ENCODE measurements around the gene LTK.

The LTK gene

DNA sequence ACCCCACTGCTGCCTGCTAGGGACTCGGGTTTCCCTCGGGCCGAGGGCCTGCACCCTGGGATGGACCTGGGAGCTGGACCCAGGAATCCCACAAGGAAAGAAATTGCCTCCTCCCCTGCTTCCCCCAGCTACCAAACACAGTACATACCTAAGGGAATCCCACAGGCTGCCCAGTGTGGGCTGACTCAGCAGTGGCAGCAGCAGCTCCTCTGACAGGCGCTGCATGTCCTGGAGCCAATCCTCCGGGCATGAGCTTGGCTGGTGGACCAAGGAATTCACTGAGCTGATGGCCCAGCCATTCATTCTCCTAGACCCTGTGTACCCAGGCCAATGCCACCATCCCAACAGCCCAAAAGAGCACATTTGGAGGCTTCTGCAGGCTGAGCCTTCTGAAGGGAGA lies 9.5 kb upstream of the LTK start:
- no peak for DNase-seq

GRCh38 chr15:41521614-41522013 lies 8.0 kb upstream of the LTK start:
- DNase-seq: no peak

GRCh38 chr15:41520636-41521035 lies 7.0 kb upstream of the LTK start:
- no peak for DNase-seq

DNA sequence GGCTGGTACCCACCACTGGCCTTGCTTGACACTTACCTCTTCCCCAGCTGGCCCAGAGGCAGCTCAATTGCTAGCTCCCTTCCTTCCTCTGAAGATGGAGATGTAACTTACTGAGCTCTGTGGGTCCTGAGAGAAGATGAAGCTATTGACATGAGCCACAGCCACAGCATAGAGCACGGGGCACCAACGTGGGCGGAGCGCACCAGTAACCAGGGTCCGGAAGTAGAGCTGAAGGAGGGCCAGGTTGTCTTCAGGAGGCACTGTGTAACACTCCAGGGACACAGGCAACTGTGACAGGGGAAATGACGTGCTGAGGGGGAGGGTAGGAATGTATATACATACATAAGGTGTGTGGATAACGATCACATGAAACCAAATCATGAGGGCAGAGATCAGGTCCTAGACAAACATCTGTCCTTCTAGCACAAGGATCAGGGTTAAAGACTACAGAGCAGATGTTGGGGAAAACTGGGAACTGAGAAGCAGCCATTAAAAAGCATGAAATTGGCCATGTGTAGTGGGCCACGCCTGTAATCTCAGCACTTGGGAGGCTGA lies 4.3 kb upstream of the LTK start:
- no peak for DNase-seq

DNA sequence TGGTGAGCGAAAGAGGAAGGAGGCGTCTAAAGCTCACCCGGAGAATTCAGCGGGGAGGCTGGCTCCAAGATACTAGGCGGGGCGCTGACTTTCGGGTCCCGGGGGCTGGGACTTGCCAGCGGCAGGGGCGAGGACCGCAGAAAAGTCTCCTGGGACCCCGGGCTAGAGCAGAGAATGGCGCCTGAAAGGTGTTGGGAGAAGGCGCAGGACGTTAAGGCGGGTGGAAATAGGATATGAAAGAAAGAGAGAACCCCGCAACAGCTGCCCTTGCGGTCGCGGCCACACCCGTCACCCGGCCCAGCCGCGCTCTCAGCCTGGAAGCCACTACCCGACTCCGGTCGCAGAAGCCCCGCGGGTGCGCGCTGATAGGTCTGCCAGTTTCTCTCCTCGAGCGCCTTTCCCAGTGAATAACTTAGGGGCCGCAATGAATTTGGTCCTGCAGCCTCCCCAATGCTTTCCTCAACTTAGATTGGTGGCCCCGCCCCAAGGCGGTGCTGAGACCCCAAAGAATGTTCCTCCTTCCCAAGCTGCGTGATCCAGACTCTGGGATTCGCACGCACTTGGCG lies 604 bp downstream of the LTK start:
- DNase-seq: peak; percentile 39

GRCh38 chr15:41512512-41512939 lies 1.1 kb downstream of the LTK start:
- DNase-seq: no peak

DNA sequence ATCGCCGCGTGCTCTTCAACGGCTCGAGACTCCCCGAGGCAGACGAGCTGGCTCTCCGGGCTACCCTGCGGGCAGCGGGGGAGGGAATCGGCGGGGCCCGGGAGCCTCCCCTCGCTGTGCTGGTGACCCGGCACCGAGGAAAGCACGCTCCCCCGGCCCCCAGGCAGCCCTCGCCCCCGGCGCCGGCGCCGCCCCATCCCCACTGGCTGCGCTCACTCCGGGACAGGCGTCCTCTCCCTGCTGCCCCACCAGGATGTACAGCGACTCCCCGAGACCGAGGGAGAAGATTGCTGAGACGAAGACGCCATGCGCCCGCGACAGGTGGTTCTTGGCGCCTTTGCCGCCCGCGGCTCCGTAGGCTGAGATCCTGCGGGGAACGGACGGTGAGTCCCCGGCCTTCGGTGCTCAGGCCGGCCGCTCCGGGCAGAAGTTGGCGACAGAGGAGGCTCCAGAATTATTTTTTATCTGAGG lies 1.7 kb downstream of the LTK start:
- DNase-seq: peak; percentile 21

- DNase-seq: no peak
Observed at GRCh38 chr15:41511331-41511898, 2.2 kb downstream of the LTK start.

DNA sequence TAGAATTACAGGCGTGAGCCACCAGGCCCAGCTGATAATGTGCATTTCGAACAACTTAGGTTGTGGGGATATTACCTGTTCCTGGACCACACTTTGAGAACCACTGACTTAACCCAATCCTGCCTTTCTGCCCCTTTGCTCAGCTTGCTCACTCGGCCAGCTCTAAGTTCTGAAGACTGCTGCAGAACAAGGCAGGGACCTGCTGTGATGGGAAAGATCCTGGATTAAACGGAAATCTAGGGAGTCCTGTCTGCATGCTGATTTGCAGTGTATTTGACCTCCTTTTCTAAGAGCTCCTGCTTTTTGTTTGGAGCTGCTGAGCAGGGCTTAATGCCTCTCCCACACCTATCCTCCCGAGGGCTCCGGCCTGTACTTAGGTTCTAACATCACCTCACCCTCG lies 2.9 kb downstream of the LTK start:
- DNase-seq: no peak

DNA sequence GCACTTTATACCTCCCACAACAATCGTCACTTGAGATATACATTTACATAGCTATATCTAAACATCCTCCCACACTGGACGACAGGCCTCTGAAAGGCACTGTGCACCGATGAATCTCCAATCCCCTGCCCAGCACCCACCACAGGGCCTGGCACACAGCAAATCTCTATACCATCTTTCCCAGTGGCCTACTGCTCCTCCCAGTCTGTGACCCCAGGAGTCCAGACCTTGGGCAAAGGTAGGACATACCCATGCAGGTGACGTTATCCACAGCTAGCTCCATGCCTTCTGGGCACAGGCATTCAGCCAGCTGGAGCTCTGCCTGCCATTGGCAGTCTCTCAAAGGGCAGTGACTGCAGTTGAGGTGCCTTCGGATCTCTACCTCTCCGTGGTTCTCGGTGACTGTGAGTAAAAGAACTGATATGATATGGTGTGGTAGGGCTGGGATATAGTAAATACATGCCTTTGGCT lies 5.8 kb downstream of the LTK start:
- DNase-seq: no peak

- DNase-seq: no peak
Observed at GRCh38 chr15:41506796-41507341, 6.8 kb downstream of the LTK start.

DNA sequence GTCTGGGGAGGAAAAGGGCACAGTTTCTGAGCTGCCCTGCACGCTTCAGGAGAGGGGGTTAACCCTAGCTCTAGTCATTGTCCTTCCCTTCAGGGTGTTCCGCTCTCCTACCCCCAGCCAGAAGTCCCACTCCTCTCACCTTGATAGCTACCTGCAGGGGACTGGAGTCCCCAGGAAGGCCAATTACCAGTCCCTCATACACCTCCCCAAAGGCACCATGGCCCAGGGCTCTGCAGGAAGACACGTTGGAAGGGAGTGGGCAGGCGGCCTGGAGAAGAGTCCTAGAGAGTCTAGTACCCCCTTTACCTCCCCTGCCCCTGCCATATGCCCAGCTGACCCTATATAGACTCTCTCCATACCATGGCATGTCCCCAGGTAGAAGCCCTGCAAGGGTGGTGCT lies 7.9 kb downstream of the LTK start:
- DNase-seq: no peak

DNA sequence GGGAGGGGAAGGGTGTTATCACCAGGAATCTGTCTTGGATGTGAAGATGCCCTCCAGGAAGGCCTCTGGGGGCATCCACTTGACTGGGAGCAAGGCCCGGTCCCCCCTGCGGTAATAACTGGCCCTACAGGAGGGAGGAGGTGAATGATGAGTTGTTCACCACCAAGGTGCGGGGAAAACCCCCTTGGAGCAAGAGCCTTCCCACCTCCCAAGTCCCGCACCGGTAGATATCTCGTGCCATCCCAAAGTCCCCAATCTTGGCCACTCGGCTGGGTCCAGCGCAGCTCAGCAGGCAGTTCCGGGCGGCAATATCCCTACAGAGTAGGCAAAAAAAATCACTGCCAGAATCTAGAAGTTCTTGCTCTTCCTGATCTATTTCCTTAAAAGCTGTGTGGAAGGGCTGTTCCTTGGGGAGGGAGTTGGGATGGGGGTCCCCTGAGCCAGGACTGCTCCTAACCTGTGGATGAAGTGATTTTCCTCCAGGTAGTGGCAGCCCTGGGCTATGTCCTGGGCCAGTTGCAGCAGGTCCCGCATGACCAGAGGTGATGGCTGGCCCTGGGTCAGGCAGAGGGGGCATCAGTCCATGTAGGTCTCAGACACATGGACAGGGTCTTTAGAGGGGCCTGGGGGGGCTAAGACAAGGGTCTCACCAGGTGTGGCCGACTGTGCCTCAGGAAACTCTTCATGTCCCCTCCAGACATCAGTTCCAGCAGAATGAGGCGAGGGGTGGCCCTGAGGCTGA lies 8.7 kb downstream of the LTK start:
- no peak for DNase-seq

GRCh38 chr15:41503669-41504010 lies 10.0 kb downstream of the LTK start:
- DNase-seq: no peak

DNA sequence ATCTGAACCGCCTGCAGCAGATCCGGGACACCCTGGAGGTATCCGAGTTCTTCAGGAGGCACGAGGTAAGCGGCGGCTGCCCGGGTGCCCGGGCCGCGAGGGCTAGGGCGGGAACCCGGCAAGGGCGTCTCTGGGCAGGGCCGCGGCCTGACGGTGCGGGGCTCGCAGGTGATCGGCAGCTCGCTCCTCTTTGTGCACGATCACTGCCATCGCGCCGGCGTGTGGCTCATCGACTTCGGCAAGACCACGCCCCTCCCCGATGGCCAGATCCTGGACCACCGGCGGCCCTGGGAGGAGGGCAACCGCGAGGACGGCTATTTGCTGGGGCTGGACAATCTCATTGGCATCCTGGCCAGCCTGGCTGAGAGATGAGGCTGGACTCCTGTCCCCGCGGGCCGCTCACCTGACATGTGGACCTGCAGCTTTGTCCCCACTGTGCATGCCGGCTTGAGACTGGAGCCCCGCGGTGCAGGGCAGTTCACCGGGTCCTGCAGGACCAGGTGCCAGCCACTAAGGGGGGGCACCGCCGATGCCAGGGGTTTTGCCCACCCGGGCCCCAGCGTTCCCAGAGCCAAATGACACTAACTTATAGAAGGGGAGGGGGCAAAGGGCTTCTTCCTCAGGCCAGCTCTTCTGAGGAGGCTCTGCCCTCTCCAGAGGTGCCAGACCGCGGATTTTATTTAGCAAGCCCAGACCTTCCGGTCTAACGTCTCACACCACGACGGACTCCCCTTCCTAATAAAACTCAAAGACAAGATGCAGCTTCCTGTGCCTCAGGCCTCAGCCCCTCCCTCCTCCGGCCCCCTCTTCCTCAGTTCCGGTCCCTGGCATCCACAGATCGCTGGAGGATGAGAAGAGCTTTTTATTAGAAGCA lies 10.6 kb downstream of the LTK start:
- DNase-seq: no peak

GRCh38 chr15:41501931-41502794 lies 11.5 kb downstream of the LTK start:
- peak; percentile 42 for DNase-seq

GRCh38 chr15:41501191-41501917 lies 12.3 kb downstream of the LTK start:
- no peak for DNase-seq

DNA sequence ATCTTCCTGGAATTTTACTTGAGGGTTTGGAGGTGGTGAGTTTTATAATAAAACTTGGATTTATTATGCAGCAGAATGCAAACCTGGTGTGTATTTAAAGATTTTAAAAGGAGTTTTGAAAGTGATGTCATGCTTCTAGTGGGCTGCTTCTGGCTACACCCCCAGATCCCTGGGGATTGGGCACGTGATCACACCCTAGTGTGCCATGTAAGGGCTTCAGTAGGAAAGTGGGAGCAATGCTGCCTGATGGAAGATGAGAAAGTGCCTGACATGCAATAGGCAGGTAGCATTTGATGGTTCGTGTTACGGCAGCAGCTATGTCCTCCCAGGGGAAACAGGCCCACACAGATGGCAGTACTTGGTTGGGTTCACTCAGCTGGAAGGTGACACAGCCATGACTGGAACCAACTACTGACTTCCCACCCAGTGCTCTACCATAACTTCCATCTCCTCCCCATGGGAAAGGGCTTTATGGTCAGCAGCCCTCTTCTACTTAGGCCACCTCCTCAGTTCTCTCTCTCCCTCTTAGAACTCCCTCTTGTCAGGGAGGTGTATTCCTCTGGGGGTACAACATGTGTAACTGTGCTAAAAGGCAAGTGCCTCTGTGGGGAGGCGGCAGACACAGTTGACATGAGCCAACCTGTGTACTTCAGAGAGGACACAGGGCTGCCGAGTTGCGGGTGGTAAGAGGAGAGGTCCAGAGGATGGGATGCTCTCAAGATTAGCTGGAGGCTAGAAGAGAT lies 14.3 kb downstream of the LTK start:
- DNase-seq: no peak

DNA sequence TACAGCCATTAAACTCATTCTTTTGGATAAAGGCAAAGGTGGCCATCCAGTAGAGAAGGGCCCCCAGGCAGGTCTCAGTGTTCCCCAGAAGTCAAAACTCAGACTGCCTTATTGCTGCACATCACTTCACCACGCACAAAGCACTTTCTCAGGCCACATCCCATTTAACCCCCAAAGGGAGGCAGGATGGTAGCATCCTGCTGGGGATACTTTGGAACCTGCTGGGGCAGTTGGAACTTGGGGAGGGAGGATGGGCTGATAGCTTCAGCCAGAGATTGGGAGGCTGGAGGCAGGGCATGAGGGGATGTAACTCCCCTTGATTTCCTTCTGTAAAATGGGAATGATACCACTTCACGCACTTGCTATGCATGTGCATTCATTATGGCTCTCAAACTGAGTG lies 15.0 kb downstream of the LTK start:
- no peak for DNase-seq

Measured in CD4-positive, alpha-beta T cell treated with Interleukin-12 subunit alpha and Interleukin-12 subunit beta, for 1 hour (primary cell).